Stimulated activated CD4-positive, alpha-beta T cell treated with anti-CD3 and anti-CD28 coated beads, Interleukin-12 subunit alpha, Interleukin-12 subunit beta, amount 100 ng/mL, for 48 hours (primary cell): ENCODE results near the gene LDLRAD2.
"Not testable (repeated sequence)": the region's sequence is repeated elsewhere in the genome, so short reads cannot be mapped to it uniquely, and the experiment has no call there.

Experiments used
- DNase-seq, 3 donors: peaks; one replicate each; pipeline ENCODE4 v3.0.0-alpha.2; 2020; ENCODE audit warnings: low read depth in 2 of 3, low spot score in 1 of 3

LDLRAD2 gene

DNA sequence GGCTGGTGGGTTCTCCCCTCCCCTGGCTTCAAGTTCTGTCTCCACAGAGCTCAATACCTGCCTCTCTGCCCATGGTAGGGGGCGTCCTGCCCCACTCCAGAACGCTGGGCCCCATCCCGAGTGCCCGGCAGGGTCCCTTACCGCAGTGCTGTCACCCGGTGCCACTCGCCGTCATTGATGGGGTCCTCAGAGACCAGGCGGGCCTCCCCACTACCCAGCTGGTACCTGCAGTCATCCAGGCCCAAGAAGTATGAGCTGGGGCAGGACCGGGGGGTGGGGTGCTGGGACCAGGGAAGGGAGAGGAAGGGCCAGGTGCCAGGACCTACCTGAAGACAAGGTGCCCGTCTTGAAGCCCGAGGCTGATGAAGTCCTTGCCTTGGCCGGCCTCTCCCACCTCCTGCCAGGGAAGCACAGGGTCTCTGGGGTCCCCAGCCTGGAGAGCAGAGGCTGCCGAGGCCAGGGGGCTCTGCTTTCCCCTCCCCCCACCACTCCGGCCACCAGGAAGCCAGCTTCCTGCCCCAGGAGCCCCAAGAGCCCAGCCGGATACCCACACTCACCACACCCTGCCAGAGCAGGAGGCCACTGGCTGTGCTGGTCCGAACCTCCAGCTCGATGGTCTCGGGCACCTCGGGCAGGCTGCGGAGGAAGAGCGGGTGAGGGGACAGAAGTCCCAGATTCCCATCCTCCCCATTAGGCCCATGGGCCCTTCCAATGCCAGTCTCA is 12.1 kb downstream of the LDLRAD2 start:
- DNase-seq: no peak

DNA sequence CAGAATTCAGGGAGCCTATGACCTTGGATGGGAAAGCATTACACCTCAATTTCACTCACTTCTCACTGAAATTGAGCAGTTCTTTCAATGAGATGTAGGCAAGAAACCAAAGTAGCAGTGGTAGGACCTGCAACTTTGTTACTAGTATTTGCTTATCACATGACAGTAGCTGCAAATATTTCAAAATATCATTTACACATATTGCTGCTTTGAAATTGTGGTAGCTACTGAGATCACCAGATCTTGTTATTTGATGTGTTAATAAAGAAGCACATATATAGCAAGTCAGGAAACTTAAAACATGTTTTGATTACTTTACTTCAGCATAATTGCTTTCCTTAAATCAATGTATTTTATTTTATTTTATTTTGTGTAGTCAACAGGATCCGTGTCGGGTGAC is 12.9 kb downstream of the LDLRAD2 start:
- no peak for DNase-seq

DNA sequence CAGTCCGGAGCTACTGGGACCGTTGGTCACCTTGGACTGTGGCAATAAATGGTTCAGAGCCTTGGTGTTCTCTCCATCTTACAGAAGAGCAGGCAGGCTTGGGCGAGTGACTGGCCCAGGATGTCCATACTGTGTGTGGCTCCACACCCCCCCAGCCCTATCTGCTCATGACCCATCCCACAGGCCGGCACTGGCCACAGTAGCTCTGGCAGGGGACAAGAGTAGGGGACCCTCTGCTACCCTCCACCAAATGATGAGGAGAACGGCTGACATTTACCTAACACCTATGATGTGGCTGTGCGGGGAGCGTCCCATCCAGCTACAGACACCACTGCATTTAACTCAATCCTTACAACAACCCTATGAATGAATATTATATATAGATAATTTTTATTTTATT is 13.3 kb downstream of the LDLRAD2 start:
- DNase-seq: no peak

DNA sequence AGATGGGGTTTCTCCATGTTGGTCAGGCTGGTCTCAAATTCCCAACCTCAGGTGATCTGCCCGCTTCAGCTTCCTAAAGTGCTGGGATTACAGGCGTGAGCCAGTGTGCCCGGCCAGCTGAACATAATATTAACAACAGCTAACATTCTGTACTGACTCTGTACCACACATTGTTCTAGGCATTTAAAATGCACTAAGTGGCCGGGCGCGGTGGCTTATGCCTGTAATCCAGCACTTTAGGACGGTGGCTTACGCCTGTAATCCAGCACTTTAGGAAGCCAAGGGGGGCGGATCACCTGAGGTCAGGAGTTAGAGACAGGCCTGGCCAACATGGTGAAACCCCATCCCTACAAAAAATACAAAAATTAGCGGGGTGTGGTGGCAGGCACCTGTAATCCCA is 14.6 kb downstream of the LDLRAD2 start:
- DNase-seq: not testable (repeated sequence)

DNA sequence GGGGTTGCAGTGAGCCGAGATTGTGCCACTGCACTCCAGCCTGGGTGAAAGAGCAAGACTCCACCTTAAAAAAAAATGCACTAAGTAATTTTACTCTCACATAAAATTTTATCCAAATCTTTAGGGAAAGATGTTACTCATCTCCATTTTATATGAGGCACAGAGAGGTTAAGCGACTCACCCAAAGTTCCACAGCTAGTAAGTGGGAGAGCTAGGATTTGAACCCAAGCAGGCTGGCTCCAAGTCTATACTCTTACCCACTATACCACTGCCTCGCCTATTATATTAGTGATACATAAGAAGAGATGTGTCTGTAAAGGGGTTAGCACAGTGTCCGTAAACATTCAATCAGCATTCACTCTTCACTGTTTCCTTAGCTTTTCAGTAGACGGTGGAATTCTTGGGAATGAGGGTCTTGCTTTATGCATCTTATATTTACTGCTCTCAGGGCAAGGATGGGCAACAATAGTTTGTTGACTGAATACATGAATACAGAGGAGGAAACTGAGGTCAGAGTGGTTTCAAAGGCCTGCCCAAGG is 15.1 kb downstream of the LDLRAD2 start:
- no peak for DNase-seq

DNA sequence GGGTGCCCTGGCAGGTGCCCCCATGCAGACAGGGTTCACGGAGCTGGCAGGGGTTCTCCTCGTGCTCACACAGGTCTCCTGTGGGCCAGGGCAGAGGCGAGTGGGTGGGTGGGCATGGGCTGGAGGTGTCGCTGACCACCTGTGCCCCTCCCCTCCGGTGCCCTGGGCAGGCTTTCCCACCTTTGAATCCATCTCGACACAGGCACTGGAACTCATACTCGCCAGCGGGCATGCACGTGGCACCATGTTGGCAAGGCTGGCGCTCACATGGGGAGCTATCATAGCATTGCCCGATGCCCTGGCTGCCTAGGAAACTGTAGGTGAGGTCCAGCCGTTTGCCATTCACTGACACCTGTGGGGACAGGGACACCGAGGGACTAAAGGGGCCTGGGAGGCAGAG is 16.0 kb downstream of the LDLRAD2 start:
- DNase-seq: no peak

DNA sequence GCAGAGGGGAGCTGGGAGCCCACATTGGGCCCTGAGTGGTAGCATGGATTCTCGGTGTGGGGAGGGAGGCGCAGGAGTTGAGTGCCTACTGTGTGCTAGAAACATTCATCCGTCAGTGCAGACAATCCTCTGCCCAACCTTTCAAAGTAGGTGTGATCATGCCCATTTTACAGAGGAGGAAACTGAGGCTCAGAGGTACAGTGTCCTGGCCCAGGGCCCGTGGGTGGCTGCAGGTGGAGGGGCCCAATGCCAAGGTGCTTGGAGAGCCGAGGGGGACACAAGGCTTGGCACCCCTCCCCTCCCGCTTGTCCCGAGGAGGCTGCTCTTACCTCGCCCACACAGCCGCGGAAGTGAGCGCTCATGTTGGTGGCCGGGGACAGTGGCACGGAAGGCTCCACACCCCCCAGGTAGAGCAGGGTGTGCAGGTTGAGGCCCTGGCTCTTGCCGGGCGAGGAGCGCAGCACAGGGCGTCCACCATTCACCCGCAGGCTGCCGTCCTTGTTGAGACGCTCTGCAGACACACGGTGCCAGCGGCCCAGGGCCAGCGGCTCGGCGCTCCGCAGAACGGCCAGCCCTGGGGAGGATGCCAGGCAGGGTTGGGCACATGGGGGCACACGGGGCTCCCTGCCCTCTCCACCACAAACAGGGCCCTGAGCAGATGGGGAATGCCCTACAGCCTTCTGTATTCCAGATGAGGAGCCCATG is 16.6 kb downstream of the LDLRAD2 start:
- DNase-seq: no peak

DNA sequence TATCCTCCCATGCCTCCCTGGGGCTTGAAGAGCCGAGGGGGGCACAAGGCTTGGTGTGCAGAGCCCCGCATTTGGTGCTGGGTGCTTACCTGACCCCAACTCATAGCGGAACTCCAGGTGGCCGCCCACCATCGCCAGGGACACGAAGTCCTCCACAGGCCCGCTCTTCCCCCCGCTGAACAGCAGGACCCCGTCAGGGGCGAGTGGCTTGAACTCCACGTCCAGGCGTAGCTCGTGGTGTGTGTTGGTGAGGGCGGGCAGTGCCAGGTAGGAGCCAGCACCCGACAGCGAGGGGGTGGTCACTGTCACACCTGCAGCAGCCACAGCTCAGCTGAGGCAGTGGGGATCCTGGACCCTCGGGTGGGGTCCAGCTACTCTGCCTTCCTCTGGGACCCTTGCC is 17.2 kb downstream of the LDLRAD2 start:
- no peak for DNase-seq

DNA sequence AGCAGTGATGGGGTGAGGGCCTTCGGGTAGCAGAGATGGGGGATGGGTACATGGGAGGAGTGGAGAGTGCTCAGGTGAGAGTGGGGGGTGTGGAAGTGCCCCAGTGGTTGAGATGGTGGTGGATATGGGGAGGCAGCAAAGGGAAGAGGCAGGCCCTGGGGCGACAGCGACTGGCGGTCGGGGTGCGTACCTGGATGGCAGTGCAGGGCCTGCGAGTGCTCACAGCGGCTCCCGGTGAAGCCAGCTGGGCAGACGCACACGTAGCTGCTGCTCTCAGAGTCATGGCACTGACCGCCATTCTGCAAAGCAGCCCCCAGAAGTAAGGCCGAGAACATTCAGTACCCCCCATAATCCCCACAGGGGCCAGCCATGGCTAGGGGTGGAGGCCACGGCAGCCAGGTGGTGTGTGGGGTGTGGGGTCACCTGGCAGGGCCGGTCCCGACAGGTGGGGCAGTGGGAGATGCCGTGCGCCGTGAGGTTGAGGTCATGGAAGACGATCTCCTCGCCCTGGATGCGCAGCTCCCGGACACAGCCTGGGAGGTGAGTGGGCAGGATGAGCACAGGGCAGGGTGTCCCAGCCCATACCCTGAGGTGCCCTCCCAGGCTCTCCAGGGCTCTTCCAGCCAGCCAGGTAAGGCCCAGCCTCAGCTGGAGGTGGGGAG is 18.9 kb downstream of the LDLRAD2 start:
- no peak for DNase-seq

DNA sequence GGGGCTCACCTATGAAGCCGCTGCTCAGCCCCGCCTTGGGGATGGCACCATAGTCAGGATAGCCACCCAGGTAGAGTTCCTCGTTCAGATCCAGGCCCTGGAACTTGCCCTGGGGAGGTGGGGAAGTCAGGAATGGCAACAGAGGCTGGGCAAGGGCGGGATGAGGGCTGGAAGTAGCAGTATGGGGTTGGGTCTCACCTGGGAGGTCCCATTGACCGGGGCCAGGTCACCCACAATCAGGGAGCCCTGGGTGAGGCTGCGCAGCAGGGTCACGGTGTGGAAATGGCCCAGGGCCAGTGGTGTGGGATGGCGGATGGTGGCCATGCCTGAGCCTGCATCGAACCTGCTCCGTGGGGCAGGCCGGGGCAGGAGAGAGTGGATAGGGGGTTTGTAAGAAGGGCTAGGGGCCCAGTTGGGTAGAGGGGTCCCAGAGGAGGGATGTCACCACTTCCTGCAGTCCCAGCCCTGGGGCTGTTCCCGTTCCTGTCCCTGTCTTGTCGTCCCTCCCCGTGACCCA is 19.4 kb downstream of the LDLRAD2 start:
- DNase-seq: no peak

DNA sequence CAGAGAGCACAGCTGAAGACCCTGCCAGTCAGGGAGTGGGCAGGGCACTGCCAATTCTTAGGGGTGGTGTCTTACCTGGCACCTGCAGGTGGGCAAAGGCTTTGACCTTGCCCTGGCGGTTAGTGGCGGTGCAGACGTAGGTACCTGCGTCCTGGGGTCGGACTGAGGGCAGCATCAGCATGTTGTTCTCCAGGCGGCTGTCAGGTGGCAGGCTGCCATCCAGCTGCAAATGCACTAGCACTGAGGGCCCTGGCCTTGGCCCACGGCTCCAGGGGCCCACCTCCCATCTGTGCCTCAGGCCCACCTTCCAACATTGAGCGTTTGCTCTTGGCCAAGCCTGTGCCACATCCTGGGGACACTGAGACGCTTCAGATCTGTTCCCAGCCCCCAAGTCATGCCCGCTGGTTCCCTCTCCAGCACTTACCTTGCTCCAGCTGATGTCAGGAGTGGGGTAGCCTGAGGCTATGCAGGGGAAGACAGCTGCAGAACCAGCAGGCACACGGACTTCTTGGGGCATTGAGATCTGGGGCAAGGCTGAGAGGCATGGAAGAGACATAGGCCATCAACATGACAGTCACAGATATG is 21.4 kb downstream of the LDLRAD2 start:
- no peak for DNase-seq

DNA sequence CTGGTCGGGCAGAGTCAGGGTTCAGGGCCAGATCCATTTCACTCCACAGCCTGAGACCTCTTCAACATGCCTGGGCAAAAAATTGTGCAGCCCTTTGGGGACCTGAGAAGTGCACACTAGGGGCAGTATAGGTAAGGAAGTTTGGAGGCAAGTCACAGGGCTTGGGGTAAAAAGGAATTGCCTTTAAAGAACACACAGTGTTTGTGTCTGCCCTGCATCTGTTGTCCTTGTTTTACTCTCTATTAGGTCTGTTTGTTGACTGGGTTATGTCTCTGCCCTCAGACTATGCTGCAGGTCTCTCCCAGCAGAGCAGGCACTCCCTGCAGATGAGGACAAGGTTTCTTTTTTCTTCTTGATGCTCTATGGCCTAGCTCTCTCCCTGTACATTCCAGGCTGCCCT is 22.0 kb downstream of the LDLRAD2 start:
- DNase-seq: no peak

DNA sequence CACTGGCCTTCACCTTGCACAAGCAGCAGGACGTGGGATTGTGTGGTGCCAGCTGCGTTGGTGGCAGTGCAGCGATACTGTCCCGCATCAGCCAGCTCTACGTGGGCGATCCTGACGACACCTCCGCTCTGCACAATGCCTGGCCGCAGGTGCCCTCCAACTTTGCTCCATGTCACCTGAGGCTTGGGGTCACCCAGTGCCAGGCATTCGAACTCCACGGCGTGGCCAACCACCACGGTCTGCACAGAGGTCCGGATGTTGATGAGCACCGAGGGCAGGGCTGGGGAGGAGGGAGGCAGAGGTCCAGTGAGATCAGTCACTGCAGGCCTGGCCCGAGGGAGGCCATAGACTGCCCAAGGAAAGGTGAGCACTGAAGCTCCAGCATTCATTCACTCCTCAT is 22.6 kb downstream of the LDLRAD2 start:
- no peak for DNase-seq

DNA sequence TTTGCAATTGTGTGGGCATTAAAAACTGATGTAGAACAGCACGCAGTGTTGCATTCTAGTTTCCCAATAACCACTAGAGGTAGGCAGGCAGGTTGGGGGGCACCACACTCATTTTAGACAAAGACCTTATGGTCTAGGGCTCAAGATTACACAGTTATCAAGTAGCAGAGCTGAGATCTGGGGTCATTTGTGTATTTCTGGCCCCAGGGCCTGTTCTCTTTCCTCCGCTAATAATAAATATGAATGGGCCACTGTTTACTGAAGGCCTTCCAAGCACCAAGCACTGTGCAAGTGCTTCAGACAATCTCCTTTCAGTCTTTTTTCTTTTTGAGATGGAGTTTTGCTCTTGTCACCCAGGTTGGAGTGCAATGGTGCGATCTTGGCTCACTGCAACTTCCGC is 23.9 kb downstream of the LDLRAD2 start:
- DNase-seq: no peak

DNA sequence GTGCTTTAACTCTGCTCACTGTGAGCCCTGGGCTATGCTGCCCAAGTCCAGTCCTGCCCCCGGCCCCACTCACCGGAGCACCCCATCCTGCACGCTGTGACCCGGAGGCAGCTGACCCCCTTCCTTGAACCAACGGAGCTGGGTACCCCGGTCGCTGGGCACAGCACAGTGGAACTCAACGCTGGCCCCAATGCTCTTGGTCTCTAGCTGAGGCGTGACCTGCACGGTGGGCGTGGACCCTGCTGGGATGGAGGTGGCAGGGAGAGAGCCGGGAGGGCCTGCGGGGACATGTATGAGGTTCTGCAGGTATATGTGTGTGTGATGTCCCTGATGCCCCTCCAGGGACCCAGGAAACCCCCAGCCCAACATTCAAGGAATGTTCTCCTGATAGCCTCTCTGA is 24.7 kb downstream of the LDLRAD2 start:
- DNase-seq: no peak

DNA sequence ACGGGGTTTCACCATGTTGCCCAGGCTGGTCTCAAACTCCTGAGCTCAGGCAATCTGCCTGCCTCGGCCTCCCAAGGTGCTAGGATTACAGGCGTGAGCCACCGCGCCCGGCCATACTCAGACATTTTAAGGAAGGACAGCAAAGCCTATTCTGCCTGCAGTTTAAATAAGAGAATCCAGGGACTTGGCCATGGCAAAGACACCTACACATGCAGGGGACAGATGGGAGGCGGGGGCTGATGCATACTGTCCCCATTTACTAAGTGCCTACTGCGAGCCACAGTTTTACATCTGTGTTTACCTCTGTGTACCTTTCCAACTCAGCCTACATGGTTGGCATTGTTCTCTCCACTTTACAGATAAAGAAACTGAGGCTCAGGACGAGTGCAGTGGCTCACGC is 25.4 kb downstream of the LDLRAD2 start:
- no peak for DNase-seq

DNA sequence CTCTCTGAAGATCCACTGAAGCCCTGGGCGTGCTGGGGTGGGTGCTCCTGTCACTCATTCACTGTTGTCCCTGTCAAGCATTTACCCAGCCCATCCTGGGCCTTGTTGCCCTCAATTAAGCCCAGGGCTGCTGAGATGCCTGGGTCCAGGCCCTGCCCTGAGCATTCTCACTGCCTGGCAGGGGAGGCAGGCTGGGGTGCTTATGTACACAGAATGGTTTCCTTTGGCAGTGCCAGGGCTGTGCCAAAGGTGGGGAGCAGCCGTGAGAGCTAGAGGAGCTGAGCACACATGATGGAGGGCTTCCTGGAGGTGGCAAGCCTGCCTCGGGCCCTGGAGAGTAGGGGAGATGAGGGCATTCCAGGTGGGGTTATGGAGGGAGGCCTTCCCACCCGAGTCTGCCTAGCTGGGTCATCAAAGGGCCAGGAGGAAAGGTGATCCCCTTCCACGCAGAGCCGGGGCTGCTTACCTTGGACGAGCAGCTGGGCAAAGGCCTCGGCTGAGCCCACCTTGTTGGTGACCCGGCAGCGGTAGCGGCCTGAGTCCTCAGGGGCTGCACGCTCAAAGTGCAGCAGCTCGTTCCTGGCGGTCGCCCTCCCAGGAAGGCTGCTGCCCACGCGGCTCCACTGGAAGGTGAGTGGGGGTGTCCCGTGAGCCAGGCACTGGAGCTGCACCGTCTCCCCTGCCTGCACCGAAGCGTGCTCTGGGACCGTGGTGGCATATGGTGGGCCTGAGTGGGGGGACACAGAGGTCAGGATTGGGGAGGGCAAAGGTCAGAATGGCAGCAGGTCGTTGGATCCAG is 26.5 kb downstream of the LDLRAD2 start:
- no peak for DNase-seq

DNA sequence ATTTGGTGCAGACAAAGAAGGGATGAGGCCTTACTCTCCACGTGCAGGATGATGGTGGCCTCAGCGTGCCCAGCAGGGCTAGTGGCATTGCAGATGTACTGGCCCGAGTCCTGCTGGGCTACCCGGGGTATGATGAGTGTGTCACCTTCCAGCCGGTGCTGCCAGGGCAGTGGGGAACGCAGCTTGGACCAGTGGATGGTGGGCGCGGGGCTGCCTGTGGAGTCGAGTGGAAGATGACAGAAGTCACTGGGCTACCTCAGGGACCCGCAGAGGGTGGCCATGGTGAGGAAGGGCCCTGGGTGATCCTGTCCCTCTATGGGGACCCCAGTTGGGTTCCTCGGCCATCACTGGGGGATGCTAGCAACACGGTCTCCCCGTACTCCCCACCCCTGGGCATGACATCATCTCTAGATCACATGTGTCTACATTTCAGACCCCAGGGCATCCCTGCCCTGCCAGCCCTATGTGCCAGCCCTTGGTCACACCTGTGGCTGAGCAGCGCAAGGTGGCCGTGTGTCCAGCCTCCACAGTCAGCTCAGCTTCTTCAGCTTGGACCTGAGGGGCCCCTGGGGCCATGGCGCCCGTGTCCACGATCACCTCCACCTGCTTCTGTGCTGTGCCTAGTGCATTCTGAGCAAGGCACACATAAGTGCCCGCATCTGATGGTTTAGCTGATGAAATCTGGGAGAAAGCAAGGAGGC is 27.4 kb downstream of the LDLRAD2 start:
- no peak for DNase-seq

DNA sequence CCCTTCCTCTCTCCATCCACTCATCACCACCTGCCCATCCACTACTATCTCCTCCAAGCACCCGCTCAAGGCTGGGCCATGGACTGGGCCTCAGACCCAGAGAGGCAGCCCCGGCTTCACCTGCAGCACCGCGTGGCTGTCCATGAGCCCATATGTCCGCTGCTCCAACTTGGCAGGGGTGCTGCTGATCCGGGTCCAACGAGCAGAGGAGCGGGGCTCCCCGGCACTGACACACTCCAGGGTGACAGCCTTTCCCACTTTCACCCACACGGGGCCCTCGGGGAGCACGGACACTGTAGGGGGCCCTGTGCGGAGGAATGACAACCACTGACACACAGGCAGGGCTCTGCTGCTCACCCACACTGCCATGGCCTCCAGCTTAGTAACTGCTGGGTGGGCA is 28.9 kb downstream of the LDLRAD2 start:
- no peak for DNase-seq

DNA sequence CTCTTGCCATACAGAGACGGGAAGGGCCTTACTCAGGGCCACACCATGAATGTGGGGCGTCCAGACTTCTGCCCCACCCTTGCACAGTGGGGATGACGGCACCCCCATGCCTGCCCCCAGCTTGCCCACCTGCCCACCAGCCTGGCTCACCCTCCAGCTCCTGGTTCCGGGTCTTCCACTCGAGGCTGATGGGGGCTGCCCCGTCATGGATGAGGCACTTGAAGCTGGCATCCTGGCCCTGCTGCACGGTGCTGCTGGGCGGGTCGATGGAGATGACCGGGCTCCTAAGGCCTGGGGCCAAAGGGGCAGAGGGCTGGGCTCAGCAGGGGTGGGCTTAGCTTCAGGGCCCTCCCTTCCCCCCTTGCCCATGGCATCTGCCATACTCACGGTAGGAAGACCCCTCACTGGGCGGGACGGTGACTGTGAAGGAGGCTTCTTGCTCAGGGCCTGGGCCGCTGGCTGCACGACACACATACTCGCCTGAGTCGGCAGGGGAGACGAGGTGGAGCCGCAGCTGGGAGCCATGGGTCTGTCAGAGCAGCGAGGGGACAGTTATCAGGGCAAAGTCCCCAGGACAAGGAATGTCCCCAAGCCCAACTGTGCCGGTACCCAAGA is 29.9 kb downstream of the LDLRAD2 start:
- DNase-seq: no peak
